SIG-M5 (cell line): ENCODE results near the gene ANK2.

Experiments used
- DNase-seq: peaks from one replicate; lab custom pipeline; 2025; lab: John Stamatoyannopoulos, UW

The ANK2 gene

GRCh38 chr4:113094802-113095201 is 45.3 kb downstream of the ANK2 start:
- DNase-seq: no peak

- DNase-seq: no peak
Measured at GRCh38 chr4:113101669-113102068, 52.2 kb downstream of the ANK2 start.

- no peak for DNase-seq
Measured at GRCh38 chr4:113103556-113103955, 54.1 kb downstream of the ANK2 start.

- DNase-seq: no peak
Measured at GRCh38 chr4:113106108-113106507, 56.7 kb downstream of the ANK2 start.

- no peak for DNase-seq
Measured at GRCh38 chr4:113109106-113109718, 59.8 kb downstream of the ANK2 start.

- DNase-seq: no peak
Measured at GRCh38 chr4:113112338-113112978, 63.0 kb downstream of the ANK2 start.

GRCh38 chr4:113113151-113113550 is 63.7 kb downstream of the ANK2 start:
- DNase-seq: no peak

- DNase-seq: no peak
Measured at GRCh38 chr4:113114884-113115283, 65.4 kb downstream of the ANK2 start.

- no peak for DNase-seq
Measured at GRCh38 chr4:113116414-113117357, 67.2 kb downstream of the ANK2 start.

- no peak for DNase-seq
Measured at GRCh38 chr4:113117358-113117702, 67.9 kb downstream of the ANK2 start.

- no peak for DNase-seq
Measured at GRCh38 chr4:113122066-113122465, 72.6 kb downstream of the ANK2 start.

- DNase-seq: no peak
Measured at GRCh38 chr4:113125418-113125817, 76.0 kb downstream of the ANK2 start.

GRCh38 chr4:113131136-113131535 is 81.7 kb downstream of the ANK2 start:
- no peak for DNase-seq

- no peak for DNase-seq
Measured at GRCh38 chr4:113131621-113132020, 82.2 kb downstream of the ANK2 start.

- no peak for DNase-seq
Measured at GRCh38 chr4:113141901-113142346, 92.5 kb downstream of the ANK2 start.

GRCh38 chr4:113142351-113142750 is 92.9 kb downstream of the ANK2 start:
- no peak for DNase-seq

GRCh38 chr4:113144091-113144490 is 94.6 kb downstream of the ANK2 start:
- DNase-seq: no peak

- DNase-seq: no peak
Measured at GRCh38 chr4:113145147-113145518, 95.7 kb downstream of the ANK2 start.

- no peak for DNase-seq
Measured at GRCh38 chr4:113145519-113146291, 96.3 kb downstream of the ANK2 start.

- DNase-seq: no peak
Measured at GRCh38 chr4:113146876-113147358, 97.5 kb downstream of the ANK2 start.

GRCh38 chr4:113147498-113148111 is 98.2 kb downstream of the ANK2 start:
- no peak for DNase-seq

- DNase-seq: no peak
Measured at GRCh38 chr4:113148925-113149324, 99.5 kb downstream of the ANK2 start.
